ENCODE results near the gene PPP4R2. TPM values are rescaled to one million over a fixed set of nuclear protein-coding genes. Genes with fewer than 3 reads are reported as not detected.

The PPP4R2 gene
- total and polyA plus RNA-seq, 4 donors, result 17.1 to 105 (median 38.0) TPM

DNA sequence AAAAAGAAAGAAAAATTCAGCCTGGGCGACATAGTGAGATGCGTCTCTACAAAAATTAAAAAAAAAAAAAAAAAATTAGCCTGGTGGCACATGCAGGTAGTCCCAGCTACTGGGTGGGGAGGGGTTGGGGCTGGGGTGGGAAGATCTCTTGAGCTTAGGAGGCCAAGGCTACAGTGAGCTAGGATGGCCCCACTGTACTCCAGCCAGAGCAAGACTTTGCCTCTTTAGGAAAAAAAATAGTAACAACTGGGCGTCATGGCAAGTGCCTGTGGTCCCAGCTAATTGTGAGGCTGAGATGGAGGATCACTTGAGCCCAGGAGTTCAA, 23.9 kb upstream of the PPP4R2 start:
- Histone ChIP-seq H3K9me3 (ENCODE audit: control insufficient read depth in 4 of 4, insufficient read depth in 3 of 4, low read length in 3 of 4) (no peaks in the 10 kb centered on the region), H3K36me3 (ENCODE audit: control insufficient read depth in 4 of 4, insufficient read depth in 4 of 4, low read length in 4 of 4) (peaks cover 0 to 10% (median under 1%) of the 10 kb centered on the region in 4 donors), H3K9ac (ENCODE audit: insufficient read depth in 1 of 2, low read length in 2 of 2) (no peak overlapping the region), H3K4me1 (ENCODE audit: control insufficient read depth in 5 of 5, insufficient read depth in 5 of 5, low read length in 5 of 5) (peaks cover 0 to 4% (median 0%) of the 10 kb centered on the region in 5 donors), H3K27ac (ENCODE audit: low read depth in 1 of 2, low read length in 1 of 2) (no peak overlapping the region), H3K27me3 (ENCODE audit: control insufficient read depth in 3 of 3, insufficient read depth in 3 of 3, low read length in 2 of 3) (no peaks in the 10 kb centered on the region), H3K4me3 (no peak overlapping the region)
- no peak for DNase-seq
- TF ChIP-seq, protein P1, sequence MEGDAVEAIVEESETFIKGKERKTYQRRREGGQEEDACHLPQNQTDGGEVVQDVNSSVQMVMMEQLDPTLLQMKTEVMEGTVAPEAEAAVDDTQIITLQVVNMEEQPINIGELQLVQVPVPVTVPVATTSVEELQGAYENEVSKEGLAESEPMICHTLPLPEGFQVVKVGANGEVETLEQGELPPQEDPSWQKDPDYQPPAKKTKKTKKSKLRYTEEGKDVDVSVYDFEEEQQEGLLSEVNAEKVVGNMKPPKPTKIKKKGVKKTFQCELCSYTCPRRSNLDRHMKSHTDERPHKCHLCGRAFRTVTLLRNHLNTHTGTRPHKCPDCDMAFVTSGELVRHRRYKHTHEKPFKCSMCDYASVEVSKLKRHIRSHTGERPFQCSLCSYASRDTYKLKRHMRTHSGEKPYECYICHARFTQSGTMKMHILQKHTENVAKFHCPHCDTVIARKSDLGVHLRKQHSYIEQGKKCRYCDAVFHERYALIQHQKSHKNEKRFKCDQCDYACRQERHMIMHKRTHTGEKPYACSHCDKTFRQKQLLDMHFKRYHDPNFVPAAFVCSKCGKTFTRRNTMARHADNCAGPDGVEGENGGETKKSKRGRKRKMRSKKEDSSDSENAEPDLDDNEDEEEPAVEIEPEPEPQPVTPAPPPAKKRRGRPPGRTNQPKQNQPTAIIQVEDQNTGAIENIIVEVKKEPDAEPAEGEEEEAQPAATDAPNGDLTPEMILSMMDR (IDR thresholded peaks at IDR 0.05; ENCODE audit: control extremely low read depth, extremely low read depth), result no peak
- WGBS, 2 donors, result 87 to 98% methylated on average over 3 of the region's 3 CpGs
- ATAC-seq (ENCODE audit: insufficient read depth, low FRiP score), result no peak

DNA sequence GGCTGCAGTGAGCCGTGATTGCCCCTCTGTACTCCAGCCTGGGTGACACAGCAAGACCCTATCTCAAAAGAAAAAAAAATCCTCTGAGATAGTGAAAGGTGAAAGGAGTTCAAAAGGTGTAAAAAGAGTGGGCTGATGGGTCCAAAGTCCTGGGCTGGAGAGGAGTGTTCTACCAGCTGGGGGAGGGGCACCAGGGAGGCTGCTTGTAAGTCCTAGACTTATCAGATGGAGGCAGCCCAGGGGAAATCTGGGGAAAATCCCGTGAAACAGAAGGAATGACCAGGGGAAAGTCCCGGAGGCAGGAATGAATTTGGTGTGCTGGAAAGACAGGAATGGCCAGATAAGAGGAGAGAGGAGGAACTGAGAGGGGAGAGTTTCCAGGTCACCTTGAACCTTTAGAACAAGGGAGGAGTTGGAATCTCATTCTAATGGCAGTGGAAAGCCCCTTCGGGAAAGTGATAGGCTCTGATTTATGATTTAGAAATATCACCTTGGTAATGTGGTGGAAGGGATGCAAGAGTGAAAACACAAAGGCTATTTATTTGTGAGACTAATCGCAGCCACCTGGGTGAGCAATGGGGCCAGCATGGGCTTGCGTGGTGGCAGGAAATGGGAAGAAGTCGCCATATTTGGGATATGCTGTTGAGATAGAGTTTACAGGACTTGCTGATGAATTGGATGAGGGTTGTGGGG, 23.4 kb upstream of the PPP4R2 start:
- Histone ChIP-seq H3K27me3 (ENCODE audit: control insufficient read depth in 3 of 3, insufficient read depth in 3 of 3, low read length in 2 of 3) (no peaks in the 10 kb centered on the region), H3K36me3 (ENCODE audit: control insufficient read depth in 4 of 4, insufficient read depth in 4 of 4, low read length in 4 of 4) (peaks cover 0 to 9% (median 0%) of the 10 kb centered on the region in 4 donors), H3K9me3 (ENCODE audit: control insufficient read depth in 4 of 4, insufficient read depth in 3 of 4, low read length in 3 of 4) (no peaks in the 10 kb centered on the region), H3K9ac (ENCODE audit: insufficient read depth in 1 of 2, low read length in 2 of 2) (no peak overlapping the region), H3K4me1 (ENCODE audit: control insufficient read depth in 5 of 5, insufficient read depth in 5 of 5, low read length in 5 of 5) (peaks cover 0 to 4% (median 0%) of the 10 kb centered on the region in 5 donors), H3K27ac (ENCODE audit: low read depth in 1 of 2, low read length in 1 of 2) (no peak overlapping the region), H3K4me3 (no peak overlapping the region)
- no peak for ATAC-seq (ENCODE audit: insufficient read depth, low FRiP score)
- 56 to 66% methylated on average over 7 of the region's 7 CpGs for WGBS, 2 donors
- TF ChIP-seq, protein P1 (IDR thresholded peaks at IDR 0.05; ENCODE audit: control extremely low read depth, extremely low read depth), result no peak
- no peak for DNase-seq

DNA sequence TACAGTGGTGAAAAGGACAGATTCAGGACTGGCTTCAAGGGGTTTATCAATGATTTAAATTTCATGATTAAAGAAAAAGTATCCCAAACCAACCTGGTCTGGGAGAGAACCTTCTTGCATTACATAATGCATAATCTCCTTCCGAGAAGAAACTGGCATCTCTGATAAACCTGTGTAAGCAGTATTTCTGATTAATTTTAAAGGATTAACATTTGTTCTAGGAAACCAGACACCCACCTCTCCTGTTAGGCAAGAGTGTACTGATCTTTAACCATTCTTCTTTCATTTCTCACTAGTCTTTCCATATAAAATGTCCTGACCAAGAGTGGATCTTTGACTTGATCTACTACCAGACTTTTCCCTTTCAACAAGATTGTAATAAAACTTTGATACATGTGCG, 22.8 kb upstream of the PPP4R2 start:
- H3K4me1 ChIP-seq (ENCODE audit: control insufficient read depth in 5 of 5, insufficient read depth in 5 of 5, low read length in 5 of 5), result peaks cover 0 to 4% (median 0%) of the 10 kb centered on the region in 5 donors
- DNase-seq, result no peak
- WGBS, 2 donors, result 96 to 98% methylated on average over 2 of the region's 2 CpGs
- no peak overlapping the region for H3K4me3 ChIP-seq
- ATAC-seq (ENCODE audit: insufficient read depth, low FRiP score), result no peak
- no peaks in the 10 kb centered on the region for H3K9me3 ChIP-seq (ENCODE audit: control insufficient read depth in 4 of 4, insufficient read depth in 3 of 4, low read length in 3 of 4)
- peaks cover 0 to 9% (median 0%) of the 10 kb centered on the region in 4 donors for H3K36me3 ChIP-seq (ENCODE audit: control insufficient read depth in 4 of 4, insufficient read depth in 4 of 4, low read length in 4 of 4)
- no peak overlapping the region for H3K9ac ChIP-seq (ENCODE audit: insufficient read depth in 1 of 2, low read length in 2 of 2)
- no peak overlapping the region for H3K27ac ChIP-seq (ENCODE audit: low read depth in 1 of 2, low read length in 1 of 2)
- H3K27me3 ChIP-seq (ENCODE audit: control insufficient read depth in 3 of 3, insufficient read depth in 3 of 3, low read length in 2 of 3), result no peaks in the 10 kb centered on the region
- TF ChIP-seq, protein P1 (IDR thresholded peaks at IDR 0.05; ENCODE audit: control extremely low read depth, extremely low read depth), result no peak

DNA sequence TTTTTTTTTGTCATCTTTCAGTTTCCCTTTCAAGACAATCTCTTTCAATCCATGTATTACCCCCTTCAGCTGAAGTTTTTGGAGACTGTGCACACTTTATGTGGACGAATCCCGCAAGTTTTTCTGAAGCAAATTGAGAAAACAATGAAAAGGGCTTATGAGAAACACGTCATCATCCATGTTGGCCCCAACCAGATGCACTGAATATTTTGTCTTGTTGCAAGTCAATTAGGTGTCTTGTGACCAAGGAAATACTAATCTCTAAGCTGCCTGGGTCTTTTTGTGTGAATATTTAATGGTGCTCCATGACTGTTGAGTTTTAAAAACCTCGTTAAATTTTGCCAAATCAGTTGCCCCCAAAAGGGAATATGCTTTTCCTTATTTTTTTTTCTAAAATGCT, 21.7 kb upstream of the PPP4R2 start:
- ATAC-seq (ENCODE audit: insufficient read depth, low FRiP score), result no peak
- WGBS, 2 donors, result 88 to 91% methylated on average over 4 of the region's 4 CpGs

More for the DNA sequence above, 21.7 kb upstream of the PPP4R2 start:
- Histone ChIP-seq H3K9me3 (ENCODE audit: control insufficient read depth in 4 of 4, insufficient read depth in 3 of 4, low read length in 3 of 4) (no peaks in the 10 kb centered on the region), H3K27me3 (ENCODE audit: control insufficient read depth in 3 of 3, insufficient read depth in 3 of 3, low read length in 2 of 3) (no peaks in the 10 kb centered on the region), H3K4me1 (ENCODE audit: control insufficient read depth in 5 of 5, insufficient read depth in 5 of 5, low read length in 5 of 5) (peaks cover 0 to 4% (median 0%) of the 10 kb centered on the region in 5 donors), H3K36me3 (ENCODE audit: control insufficient read depth in 4 of 4, insufficient read depth in 4 of 4, low read length in 4 of 4) (peaks cover 0 to 4% (median 0%) of the 10 kb centered on the region in 4 donors), H3K27ac (ENCODE audit: low read depth in 1 of 2, low read length in 1 of 2) (no peak overlapping the region), H3K9ac (ENCODE audit: insufficient read depth in 1 of 2, low read length in 2 of 2) (no peak overlapping the region), H3K4me3 (no peak overlapping the region)
- TF ChIP-seq, protein P1 (IDR thresholded peaks at IDR 0.05; ENCODE audit: control extremely low read depth, extremely low read depth), result no peak
- DNase-seq, result no peak
